SU-DHL-6 (cell line): ENCODE results near the gene GRID1.

ENCODE experiments used
- H2AFZ ChIP-seq: fragments of 200-600 bp; sonication (generic); 2 replicates; pipeline ENCODE4 v1.6.1; 2014; ENCODE audit warnings: low read depth, mild to moderate bottlenecking, moderate library complexity, mixed read lengths, antibody characterized with exemption, low read length; ENCODE audit not compliant: severe bottlenecking
- H3F3A ChIP-seq: fragments of 200-600 bp; shearing (Covaris generic); 2 replicates; pipeline ENCODE4 v1.6.0; 2016; ENCODE audit warnings: antibody characterized with exemption, mild to moderate bottlenecking; ENCODE audit not compliant: insufficient read depth
- H3K27ac ChIP-seq: fragments of 200-600 bp; sonication (generic); 2 replicates; pipeline ENCODE4 v1.5.1; 2016; ENCODE audit warnings: low read depth, mild to moderate bottlenecking, low read length, moderate library complexity, mixed read lengths
- H3K27me3 ChIP-seq: fragments of 200-600 bp; sonication (generic), shearing (Covaris generic); 2 replicates; pipeline ENCODE4 v1.6.0; 2014; ENCODE audit warnings: mild to moderate bottlenecking, low read length
- H3K36me3 ChIP-seq: fragments of 200-600 bp; sonication (generic); 2 replicates; pipeline ENCODE4 v1.6.1; 2014; ENCODE audit warnings: mild to moderate bottlenecking, low read length, mixed read lengths
- H3K4me2 ChIP-seq: fragments of 300-600, 200-600 bp; shearing (Covaris generic), sonication (generic); 2 replicates; pipeline ENCODE4 v1.6.0; 2014; ENCODE audit warnings: low read length, low read depth, mild to moderate bottlenecking; ENCODE audit not compliant: poor library complexity, severe bottlenecking
- H3K4me3 ChIP-seq: fragments of 200-600 bp; sonication (generic); 2 replicates; pipeline ENCODE4 v1.5.1; 2014; ENCODE audit warnings: antibody characterized with exemption, low read length, mild to moderate bottlenecking, mixed read lengths; ENCODE audit not compliant: insufficient read depth, poor library complexity, severe bottlenecking
- H3K79me2 ChIP-seq: fragments of 200-600 bp; sonication (generic); 2 replicates; pipeline ENCODE4 v1.6.1; 2014; ENCODE audit warnings: mild to moderate bottlenecking, low read length, moderate library complexity; ENCODE audit not compliant: insufficient read depth
- H3K9ac ChIP-seq: fragments of 200-600 bp; sonication (generic); 2 replicates; pipeline ENCODE4 v1.7.0; 2014; ENCODE audit warnings: mild to moderate bottlenecking, low read length
- H3K9me2 ChIP-seq: fragments of 200-600 bp; sonication (generic); replicated peaks from 2 replicates; pipeline ENCODE4 v1.6.1; 2014; ENCODE audit warnings: low read length; ENCODE audit not compliant: insufficient read depth
- H3K9me3 ChIP-seq: fragments of 200-600 bp; sonication (generic); 2 replicates; pipeline ENCODE4 v1.6.1; 2014; ENCODE audit warnings: low read length, mixed read lengths; ENCODE audit not compliant: insufficient read depth
- H4K20me1 ChIP-seq: fragments of 200-600 bp; sonication (generic); 2 replicates; pipeline ENCODE4 v1.6.1; 2014; ENCODE audit warnings: low read depth, mild to moderate bottlenecking, antibody characterized with exemption, low read length, moderate library complexity, mixed read lengths
- EZH2phosphoT487 ChIP-seq: fragments of 200-600 bp; sonication (generic), shearing (Covaris generic); conservative IDR thresholded peaks from 2 replicates; pipeline ENCODE4 v1.6.1; 2018; ENCODE audit warnings: mild to moderate bottlenecking, antibody characterized with exemption, low read length, moderate library complexity, mixed read lengths
- TF ChIP-seq, protein P1 (sequence below): fragments of 200-600 bp; sonication (generic); IDR thresholded peaks from one replicate; pipeline ENCODE4 v1.5.1; 2017; ENCODE audit warnings: antibody characterized with exemption, mild to moderate bottlenecking, low read length, moderate library complexity; ENCODE audit not compliant: insufficient read depth, poor library complexity, severe bottlenecking

GRID1 gene

DNA sequence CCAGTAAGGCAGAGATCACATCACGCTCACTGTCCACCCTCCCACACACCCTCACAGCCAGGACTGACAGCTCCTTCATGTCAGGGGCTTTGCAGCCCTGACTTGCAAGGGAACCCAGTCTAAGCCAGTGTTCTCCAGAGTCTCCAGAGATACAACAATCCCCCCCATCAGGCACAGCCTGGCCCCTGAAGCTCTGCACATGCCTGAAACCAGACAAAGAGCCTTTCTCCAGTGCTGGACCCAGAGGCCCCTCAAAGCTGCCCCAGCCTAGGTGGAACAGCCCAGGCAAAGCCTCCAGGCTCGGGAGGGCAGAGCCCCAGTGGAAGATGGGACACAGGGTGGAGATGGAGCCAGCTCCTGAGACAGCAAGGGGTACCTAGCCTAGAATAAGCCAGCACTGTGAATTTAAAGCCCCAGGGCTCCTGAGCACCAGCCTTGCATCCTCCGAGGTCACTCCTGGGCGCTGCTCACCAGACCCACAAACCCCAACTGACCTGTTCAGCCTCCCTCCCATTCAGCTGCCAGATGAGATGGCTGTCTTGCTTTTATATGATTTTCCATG is 50.2 kb downstream of the GRID1 start:
- no peaks in the 10 kb centered on the region for H3K79me2 ChIP-seq
- H3K4me3 ChIP-seq = no peak overlapping the region
- no peaks in the 10 kb centered on the region for H3F3A ChIP-seq
- no peak for TF ChIP-seq EZH2phosphoT487
- TF ChIP-seq, protein P1, sequence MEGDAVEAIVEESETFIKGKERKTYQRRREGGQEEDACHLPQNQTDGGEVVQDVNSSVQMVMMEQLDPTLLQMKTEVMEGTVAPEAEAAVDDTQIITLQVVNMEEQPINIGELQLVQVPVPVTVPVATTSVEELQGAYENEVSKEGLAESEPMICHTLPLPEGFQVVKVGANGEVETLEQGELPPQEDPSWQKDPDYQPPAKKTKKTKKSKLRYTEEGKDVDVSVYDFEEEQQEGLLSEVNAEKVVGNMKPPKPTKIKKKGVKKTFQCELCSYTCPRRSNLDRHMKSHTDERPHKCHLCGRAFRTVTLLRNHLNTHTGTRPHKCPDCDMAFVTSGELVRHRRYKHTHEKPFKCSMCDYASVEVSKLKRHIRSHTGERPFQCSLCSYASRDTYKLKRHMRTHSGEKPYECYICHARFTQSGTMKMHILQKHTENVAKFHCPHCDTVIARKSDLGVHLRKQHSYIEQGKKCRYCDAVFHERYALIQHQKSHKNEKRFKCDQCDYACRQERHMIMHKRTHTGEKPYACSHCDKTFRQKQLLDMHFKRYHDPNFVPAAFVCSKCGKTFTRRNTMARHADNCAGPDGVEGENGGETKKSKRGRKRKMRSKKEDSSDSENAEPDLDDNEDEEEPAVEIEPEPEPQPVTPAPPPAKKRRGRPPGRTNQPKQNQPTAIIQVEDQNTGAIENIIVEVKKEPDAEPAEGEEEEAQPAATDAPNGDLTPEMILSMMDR = no peak
- H3K9ac ChIP-seq = no peak overlapping the region
- no peaks in the 10 kb centered on the region for H4K20me1 ChIP-seq
- H3K9me2 ChIP-seq = no peaks in the 10 kb centered on the region
- no peak overlapping the region for H3K4me2 ChIP-seq
- no peaks in the 10 kb centered on the region for H3K36me3 ChIP-seq
- no peak overlapping the region for H2AFZ ChIP-seq
- H3K27me3 ChIP-seq = no peaks in the 10 kb centered on the region
- no peak overlapping the region for H3K27ac ChIP-seq
- H3K9me3 ChIP-seq = no peaks in the 10 kb centered on the region

DNA sequence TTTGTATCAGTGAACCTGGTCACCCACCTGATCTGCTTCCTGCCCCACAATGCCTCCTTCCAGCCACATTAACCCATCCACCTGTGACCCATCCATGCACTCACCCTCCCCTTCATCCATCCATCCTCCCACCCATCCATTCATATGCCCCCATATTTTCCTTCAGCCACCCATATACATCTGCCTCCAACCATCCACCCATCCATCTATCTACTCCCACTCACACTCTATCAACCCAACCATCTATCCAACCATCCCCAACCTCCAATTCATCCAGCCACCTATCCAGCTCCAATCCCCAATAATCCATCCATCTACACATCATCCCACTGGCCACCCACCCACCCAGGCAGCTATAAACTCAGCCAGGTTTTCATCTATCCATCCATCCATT is 51.0 kb downstream of the GRID1 start:
- no peaks in the 10 kb centered on the region for H3K79me2 ChIP-seq
- TF ChIP-seq EZH2phosphoT487 = no peak
- TF ChIP-seq, protein P1 = no peak
- no peaks in the 10 kb centered on the region for H3K9me2 ChIP-seq
- no peaks in the 10 kb centered on the region for H3K9me3 ChIP-seq
- no peak overlapping the region for H3K27ac ChIP-seq
- H3K4me2 ChIP-seq = no peak overlapping the region
- H2AFZ ChIP-seq = no peak overlapping the region
- H3K36me3 ChIP-seq = no peaks in the 10 kb centered on the region
- no peaks in the 10 kb centered on the region for H3F3A ChIP-seq
- no peak overlapping the region for H3K4me3 ChIP-seq
- no peaks in the 10 kb centered on the region for H3K27me3 ChIP-seq
- H3K9ac ChIP-seq = no peak overlapping the region
- no peaks in the 10 kb centered on the region for H4K20me1 ChIP-seq

DNA sequence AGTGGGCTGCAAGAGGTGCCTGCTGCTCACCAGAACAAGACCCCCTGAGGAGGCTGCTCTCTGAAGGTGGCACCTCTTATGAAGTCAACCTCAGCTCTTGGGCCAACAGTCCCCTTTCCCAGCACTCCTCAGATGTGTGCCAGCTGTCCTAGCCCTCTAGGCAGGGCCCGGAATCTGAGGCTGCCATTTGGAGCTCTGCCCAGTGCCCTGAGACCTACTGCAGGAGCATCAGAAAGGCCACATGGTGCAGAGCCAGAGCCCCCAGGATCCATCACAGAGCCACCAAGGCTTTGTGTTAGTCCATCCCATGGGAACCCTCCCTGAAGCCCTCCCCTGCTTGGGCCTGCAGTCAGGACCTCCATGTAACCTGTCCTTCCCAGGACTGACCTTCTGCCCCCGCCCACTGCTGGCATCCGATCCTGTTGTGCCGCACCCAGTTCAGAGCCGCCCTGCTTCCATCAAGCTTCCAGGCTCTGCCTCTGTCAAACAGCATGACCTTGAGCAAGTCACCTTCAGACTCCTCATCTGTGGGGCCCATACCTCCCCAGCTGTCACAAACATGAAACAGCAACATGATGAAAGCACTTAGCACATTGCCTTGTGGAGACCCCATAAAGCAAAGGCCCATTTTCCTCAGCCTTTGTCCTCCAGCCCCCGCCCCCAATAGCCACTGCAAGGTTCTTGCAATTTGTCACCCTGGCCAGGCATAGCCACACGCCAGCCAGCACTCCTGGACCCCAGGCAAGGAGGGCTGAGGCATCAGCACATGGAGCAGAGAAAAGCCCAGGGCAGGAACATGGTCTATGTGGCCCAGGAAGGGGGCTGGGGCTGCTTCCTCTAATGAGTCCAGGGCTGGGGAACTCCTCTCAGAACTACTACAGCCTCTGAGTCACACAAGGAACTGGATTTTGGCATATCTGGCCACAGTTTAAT is 51.7 kb downstream of the GRID1 start:
- Histone ChIP-seq H3K9me2 (no peaks in the 10 kb centered on the region), H4K20me1 (no peaks in the 10 kb centered on the region), H3K4me2 (no peak overlapping the region), H3K9me3 (no peaks in the 10 kb centered on the region), H3K9ac (no peak overlapping the region), H3K27ac (no peak overlapping the region), H3K79me2 (no peaks in the 10 kb centered on the region), H2AFZ (no peak overlapping the region), H3K36me3 (no peaks in the 10 kb centered on the region), H3K4me3 (no peak overlapping the region), H3F3A (no peaks in the 10 kb centered on the region), H3K27me3 (no peaks in the 10 kb centered on the region)
- no peak for TF ChIP-seq EZH2phosphoT487
- TF ChIP-seq, protein P1 = no peak
